IMR-90 (cell line): ENCODE measurements around the gene CLIC4. TPM values are rescaled to one million over a fixed set of nuclear protein-coding genes. Genes with fewer than 3 reads are reported as not detected.

ENCODE experiments used
- ATAC-seq: fragments of 200-7000 bp; cut with Tn5 transposase; 2 replicates; pipeline ENCODE4 v1.9.1; 2020; ENCODE audit warnings: low read depth, mild to moderate bottlenecking, moderate library complexity
- BruUV-seq: library from RNA; stranded (reverse); fragments of 400-500 nt; replicated peaks from 2 replicates; lab custom pipeline; 2021; lab: Mats Ljungman, UMichigan
- CTCF ChIA-PET: fragments of 300-600 bp; formaldehyde crosslinking; extraction: SDS; loops from one replicate; lab custom pipeline; 2021; ENCODE audit warnings: antibody characterized with exemption; lab: Yijun Ruan, JAX
- POLR2A ChIA-PET: fragments of 300-600 bp; sonication (Branson Sonifier 250); formaldehyde crosslinking; loops from one replicate; lab custom pipeline; 2022; ENCODE audit warnings: antibody characterized with exemption; ENCODE audit not compliant: unreplicated experiment; lab: Charles Lee
- DNase-seq: peaks from one replicate; pipeline ENCODE4 v3.0.0; 2013
- H2AFZ ChIP-seq: replicated peaks from 2 replicates; pipeline ENCODE3; 2013; ENCODE audit warnings: low read length, mild to moderate bottlenecking; ENCODE audit not compliant: poor library complexity
- H2AK5ac ChIP-seq: 2 replicates; pipeline ENCODE4 v1.6.1; 2013; ENCODE audit warnings: low read depth, low read length, inconsistent platforms
- H2AK9ac ChIP-seq: replicated peaks from 2 replicates; pipeline ENCODE3; 2013; ENCODE audit warnings: mild to moderate bottlenecking, low read depth, low read length, moderate library complexity; ENCODE audit not compliant: poor library complexity
- H2BK120ac ChIP-seq: 2 replicates; pipeline ENCODE4 v1.6.1; 2013; ENCODE audit warnings: low read depth, low read length, inconsistent platforms
- H2BK15ac ChIP-seq: 3 replicates; pipeline ENCODE4 v1.6.1; 2013; ENCODE audit warnings: low read depth, low read length, inconsistent platforms
- H2BK20ac ChIP-seq: 2 replicates; pipeline ENCODE4 v1.6.1; 2013; ENCODE audit warnings: low read depth, mild to moderate bottlenecking, inconsistent platforms, low read length, moderate library complexity
- H2BK5ac ChIP-seq: 2 replicates; pipeline ENCODE4 v1.6.1; 2013; ENCODE audit warnings: mild to moderate bottlenecking, low read depth, low read length, inconsistent platforms; ENCODE audit not compliant: poor library complexity, severe bottlenecking
- H3K14ac ChIP-seq: replicated peaks from 2 replicates; pipeline ENCODE4 v1.6.1; 2013; ENCODE audit warnings: low read depth, low read length, inconsistent platforms
- H3K18ac ChIP-seq: 2 replicates; pipeline ENCODE4 v1.6.1; 2013; ENCODE audit warnings: low read depth, low read length, control low read depth
- H3K23ac ChIP-seq: 2 replicates; pipeline ENCODE4 v1.6.1; 2013; ENCODE audit warnings: low read depth, low read length, inconsistent platforms
- H3K27ac ChIP-seq: 2 replicates; pipeline ENCODE4 v1.5.1; 2013; ENCODE audit warnings: mild to moderate bottlenecking, control low read depth, low read length; ENCODE audit not compliant: insufficient read depth
- H3K27me3 ChIP-seq: 2 replicates; pipeline ENCODE4 v1.6.1; 2013; ENCODE audit warnings: low read length; ENCODE audit not compliant: control insufficient read depth, insufficient read depth
- H3K36me3 ChIP-seq: 2 replicates; pipeline ENCODE4 v1.6.1; 2013; ENCODE audit warnings: low read length, mixed read lengths; ENCODE audit not compliant: control insufficient read depth, insufficient read depth
- H3K4ac ChIP-seq: 2 replicates; pipeline ENCODE4 v1.6.1; 2013; ENCODE audit warnings: low read depth, low read length, inconsistent platforms
- H3K4me1 ChIP-seq: 2 replicates; pipeline ENCODE4 v1.6.1; 2013; ENCODE audit warnings: low read length, mixed read lengths; ENCODE audit not compliant: control insufficient read depth, insufficient read depth
- H3K4me2 ChIP-seq: 2 replicates; pipeline ENCODE4 v1.6.1; 2013; ENCODE audit warnings: low read depth, mild to moderate bottlenecking, control low read depth, low read length, moderate library complexity
- H3K4me3 ChIP-seq: 2 replicates; pipeline ENCODE4 v1.5.1; 2013; ENCODE audit warnings: low read depth, mild to moderate bottlenecking, control low read depth, low read length, moderate library complexity; ENCODE audit not compliant: insufficient read depth
- H3K56ac ChIP-seq: 2 replicates; pipeline ENCODE4 v1.6.1; 2013; ENCODE audit warnings: low read length, inconsistent platforms; ENCODE audit not compliant: insufficient read depth; ENCODE audit errors: extremely low read depth
- H3K79me1 ChIP-seq, 2 experiments: 2 replicates each; pipeline ENCODE4 v1.6.1; 2013; ENCODE audit warnings: low read length in 2 of 2, inconsistent platforms in 1 of 2, low read depth in 1 of 2
- H3K9ac ChIP-seq: 2 replicates; pipeline ENCODE4 v1.6.1; 2013; ENCODE audit warnings: low read depth, low read length, control low read depth
- H3K9me1 ChIP-seq: 2 replicates; pipeline ENCODE4 v1.6.1; 2013; ENCODE audit warnings: low read length, inconsistent platforms; ENCODE audit not compliant: insufficient read depth
- H3K9me3 ChIP-seq: 2 replicates; pipeline ENCODE4 v1.6.1; 2013; ENCODE audit warnings: low read length; ENCODE audit not compliant: control insufficient read depth, insufficient read depth
- H4K20me1 ChIP-seq: 2 replicates; pipeline ENCODE4 v1.6.1; 2013; ENCODE audit warnings: low read length, inconsistent platforms; ENCODE audit not compliant: insufficient read depth
- H4K5ac ChIP-seq: 2 replicates; pipeline ENCODE4 v1.6.1; 2013; ENCODE audit warnings: mild to moderate bottlenecking, low read depth, low read length, control low read depth
- H4K8ac ChIP-seq, 2 experiments: 2 replicates each; pipeline ENCODE4 v1.6.1; 2013; ENCODE audit warnings: low read depth in 2 of 2, low read length in 2 of 2, control low read depth in 1 of 2, inconsistent platforms in 1 of 2
- H4K91ac ChIP-seq: 2 replicates; pipeline ENCODE4 v1.6.1; 2013; ENCODE audit warnings: low read depth, low read length, inconsistent platforms; ENCODE audit not compliant: insufficient read depth
- BHLHE40 ChIP-seq: fragments of 150-350 bp; IDR thresholded peaks from 2 replicates; pipeline ENCODE4 v1.6.1; 2016; ENCODE audit warnings: mild to moderate bottlenecking, low read depth, low read length
- CTCF ChIP-seq: conservative IDR thresholded peaks from 2 replicates; pipeline ENCODE4 v1.5.1; 2012; ENCODE audit warnings: mild to moderate bottlenecking, low read depth, low read length, improper control_type of control experiment
- FOS ChIP-seq: fragments of 150-350 bp; IDR thresholded peaks from 2 replicates; pipeline ENCODE4 v1.6.1; 2016; ENCODE audit warnings: low read depth, low read length
- MAZ ChIP-seq: IDR thresholded peaks from 2 replicates; pipeline ENCODE4 v1.6.1; 2012; ENCODE audit warnings: low read depth, mild to moderate bottlenecking, low read length, improper control_type of control experiment, moderate library complexity, borderline replicate concordance
- MXI1 ChIP-seq: IDR thresholded peaks from 2 replicates; pipeline ENCODE4 v1.6.1; 2012; ENCODE audit warnings: low read depth, mild to moderate bottlenecking, low read length, moderate library complexity, borderline replicate concordance
- NFE2L2 ChIP-seq: fragments of 150-350 bp; IDR thresholded peaks from 2 replicates; pipeline ENCODE4 v1.6.1; 2016; ENCODE audit warnings: low read depth, mild to moderate bottlenecking, low read length
- POLR2A ChIP-seq: IDR thresholded peaks from 2 replicates; pipeline ENCODE4 v1.6.1; 2012; ENCODE audit warnings: mild to moderate bottlenecking, low read depth, low read length
- RAD21 ChIP-seq: IDR thresholded peaks from 2 replicates; pipeline ENCODE4 v1.6.1; 2012; ENCODE audit warnings: low read length, improper control_type of control experiment
- RCOR1 ChIP-seq: IDR thresholded peaks from 2 replicates; pipeline ENCODE4 v1.6.1; 2012; ENCODE audit warnings: mild to moderate bottlenecking, low read length, improper control_type of control experiment; ENCODE audit not compliant: insufficient replicate concordance
- USF2 ChIP-seq: fragments of 150-350 bp; IDR thresholded peaks from 2 replicates; pipeline ENCODE4 v1.6.1; 2017; ENCODE audit warnings: mild to moderate bottlenecking, antibody characterized with exemption, low read length, low read depth
- WGBS, 2 experiments: methylation state at CpG; one replicate each; pipeline versions ENCODE4 v1.1.5 to v1.1.7; 2013; ENCODE audit warnings: missing lambda C conversion rate in 2 of 2; ENCODE audit not compliant: insufficient read length in 1 of 2; ENCODE audit errors: extremely low coverage in 2 of 2; 5-methylcytosine and 5-hydroxymethylcytosine counted together
- dilution Hi-C: fragments of 300-500 bp; cut with HindIII; formaldehyde crosslinking; loops from one replicate; pipeline ENCODE4 v1.14.3; 2018; ENCODE audit warnings: low sequenced_read_pairs; ENCODE audit not compliant: unreplicated experiment
- in situ Hi-C: fragments of 300-500 bp; cut with MboI; formaldehyde crosslinking; loops from 3 replicates; pipeline ENCODE4 v1.14.3; 2019; ENCODE audit warnings: low sequenced_read_pairs, inconsistent platforms, mixed read lengths
- intact Hi-C: fragments of 100-400 bp; cut with micrococcal nuclease; formaldehyde crosslinking; loops from 2 replicates; pipeline ENCODE4 v1.10.0; 2022
- polyA plus RNA-seq, 3 experiments: library from polyadenylated mRNA; depleted of rRNA; stranded (reverse); fragments of >200 nt; gene quantifications; 2 replicates each; pipeline ENCODE4 v1.2.3, GENCODE V29; 2012; ENCODE audit warnings: low replicate concordance in 1 of 3
- total RNA-seq: library from RNA; depleted of rRNA; stranded (reverse); fragments of >200 nt; gene quantifications from 2 replicates; pipeline ENCODE4 v1.2.3, GENCODE V29; 2012

CLIC4 gene
- total and polyA plus RNA-seq, 2 of the 4 experiments (the other 2 are of a cell fraction), result 242 to 392 TPM

GRCh38 chr1:24855474-24855873, 110.2 kb downstream of the CLIC4 start:
- DNase-seq (no peak), ATAC-seq (no peak)
- Histone ChIP-seq H3K4me3 (no peak overlapping the region), H3K27ac (no peak overlapping the region), H3K14ac (no peak overlapping the region), H3K4ac (no peak overlapping the region), H3K4me2 (no peak overlapping the region), H3K4me1 (no peaks in the 10 kb centered on the region), H3K23ac (no peak overlapping the region), H2AFZ (no peak overlapping the region), H3K18ac (no peak overlapping the region), H3K36me3 (no peaks in the 10 kb centered on the region), H3K9me3 (no peaks in the 10 kb centered on the region), H4K91ac (no peak overlapping the region), H4K5ac (no peak overlapping the region), H3K9me1 (no peaks in the 10 kb centered on the region), H3K27me3 (peaks cover 7% of the 10 kb centered on the region), H2BK15ac (no peak overlapping the region), H2AK9ac (no peak overlapping the region), H4K20me1 (peaks cover 4% of the 10 kb centered on the region; the same call in 1 of the 2 replicates), H3K56ac (no peak overlapping the region), H4K8ac (no peak overlapping the region), H2BK5ac (no peak overlapping the region), H2AK5ac (no peak overlapping the region), H3K79me1 (no peaks in the 10 kb centered on the region), H2BK20ac (no peak overlapping the region), H3K9ac (no peak overlapping the region), H2BK120ac (no peak overlapping the region)
- ChIA-PET CTCF (no interaction called here), POLR2A (no interaction called here)
- in situ Hi-C loops (loop anchor here (10.0 kb wide), 1 partner anchor 349 kb away; no protein-coding TSS in a partner anchor), intact Hi-C loops (no loop called here), dilution Hi-C loops (no loop called here)
- WGBS, 2 experiments, result 83% methylated on average over 1 of the region's 5 CpGs; no CpG with 5 or more reads in 1 of the 2 experiments
- BruUV-seq, result no TSS peak
- TF ChIP-seq MAZ (no peak), CTCF (no peak), NFE2L2 (no peak), POLR2A (no peak), RCOR1 (no peak), BHLHE40 (no peak), FOS (no peak), MXI1 (no peak), RAD21 (no peak), USF2 (no peak)
